Duodenal mucosa (tissue), 2 donors: ENCODE measurements around the gene TOPBP1.

ENCODE experiments used
- H3K27ac ChIP-seq: one replicate; pipeline ENCODE4 v1.7.0; 2013; ENCODE audit warnings: low read depth, low read length
- H3K27me3 ChIP-seq, 2 donors: one replicate each; pipeline ENCODE4 v1.7.0; 2013; ENCODE audit warnings: low read length in 2 of 2, control low read depth in 1 of 2; ENCODE audit not compliant: insufficient read depth in 2 of 2, control insufficient read depth in 1 of 2
- H3K36me3 ChIP-seq, 2 donors: one replicate each; pipeline ENCODE4 v1.7.0; 2013; ENCODE audit warnings: low read length in 2 of 2, control low read depth in 1 of 2; ENCODE audit not compliant: insufficient read depth in 2 of 2, control insufficient read depth in 1 of 2
- H3K4me1 ChIP-seq, 2 donors: one replicate each; pipeline ENCODE4 v1.7.0; 2013; ENCODE audit warnings: low read length in 2 of 2, control low read depth in 1 of 2; ENCODE audit not compliant: insufficient read depth in 2 of 2, control insufficient read depth in 1 of 2
- H3K4me3 ChIP-seq, 2 donors: one replicate each; pipeline ENCODE4 v1.7.0; 2013; ENCODE audit warnings: low read length in 2 of 2, low read depth in 1 of 2
- H3K9ac ChIP-seq, 2 donors: one replicate each; pipeline ENCODE4 v1.7.0; 2013; ENCODE audit warnings: low read length in 2 of 2, low read depth in 1 of 2
- H3K9me3 ChIP-seq, 2 donors: one replicate each; pipeline ENCODE4 v1.7.0; 2013; ENCODE audit warnings: low read length in 2 of 2, control low read depth in 1 of 2; ENCODE audit not compliant: control insufficient read depth in 1 of 2

TOPBP1 gene

DNA sequence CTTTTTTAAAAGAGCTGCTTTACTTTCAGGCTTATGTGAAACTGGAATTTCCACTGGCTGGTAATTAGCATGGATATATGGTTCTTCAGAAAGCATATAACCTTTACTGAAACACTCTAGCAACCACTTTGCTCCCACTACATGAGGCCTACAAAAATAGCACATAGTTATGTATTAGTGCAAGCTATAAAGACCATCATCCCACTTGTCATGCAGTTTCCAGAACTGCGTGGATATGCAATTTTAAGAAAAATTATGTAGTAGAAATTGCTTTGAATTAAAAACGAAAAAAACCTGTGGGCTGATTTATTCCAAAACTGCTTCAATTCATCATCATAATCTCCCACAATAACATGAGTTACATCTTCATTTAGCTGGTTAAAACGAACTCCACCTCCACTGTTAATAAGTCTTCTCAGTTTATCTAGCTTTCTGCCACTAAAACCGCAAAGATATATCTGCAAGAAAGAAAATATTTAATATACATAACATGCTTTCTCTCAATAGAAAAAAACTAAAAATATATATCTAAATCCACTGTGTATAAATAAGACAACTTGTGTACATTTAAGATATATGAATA is 12.2 kb downstream of the TOPBP1 start:
- Histone ChIP-seq H3K9me3 (no peaks in the 10 kb centered on the region), H3K4me3 (no peak overlapping the region), H3K27me3 (no peaks in the 10 kb centered on the region), H3K36me3 (peaks cover 11 to 54% of the 10 kb centered on the region in 2 donors), H3K4me1 (no peaks in the 10 kb centered on the region), H3K9ac (no peak overlapping the region), H3K27ac (no peak overlapping the region)

DNA sequence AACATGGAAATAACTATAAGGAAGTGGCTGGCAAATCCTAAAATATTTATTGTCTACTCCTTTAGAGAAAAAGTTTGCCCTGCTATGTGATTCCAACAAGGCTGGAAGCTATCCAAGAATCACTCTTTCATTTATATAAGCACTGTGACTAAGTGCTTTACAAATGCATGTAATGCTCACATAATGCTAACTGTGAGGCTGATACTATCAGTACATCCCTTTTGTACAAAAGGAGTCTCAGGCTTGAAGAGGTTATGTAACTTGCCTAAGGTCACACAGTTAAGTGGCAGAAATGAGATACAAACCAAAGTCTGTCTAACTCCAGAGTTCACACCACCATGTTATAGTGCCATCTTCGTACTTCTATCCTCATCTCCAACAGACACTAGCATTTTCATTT is 17.0 kb downstream of the TOPBP1 start:
- Histone ChIP-seq H3K36me3 (peaks cover 11 to 58% of the 10 kb centered on the region in 2 donors), H3K9ac (no peak overlapping the region), H3K27me3 (no peaks in the 10 kb centered on the region), H3K4me3 (no peak overlapping the region), H3K27ac (no peak overlapping the region), H3K9me3 (no peaks in the 10 kb centered on the region), H3K4me1 (no peaks in the 10 kb centered on the region)

DNA sequence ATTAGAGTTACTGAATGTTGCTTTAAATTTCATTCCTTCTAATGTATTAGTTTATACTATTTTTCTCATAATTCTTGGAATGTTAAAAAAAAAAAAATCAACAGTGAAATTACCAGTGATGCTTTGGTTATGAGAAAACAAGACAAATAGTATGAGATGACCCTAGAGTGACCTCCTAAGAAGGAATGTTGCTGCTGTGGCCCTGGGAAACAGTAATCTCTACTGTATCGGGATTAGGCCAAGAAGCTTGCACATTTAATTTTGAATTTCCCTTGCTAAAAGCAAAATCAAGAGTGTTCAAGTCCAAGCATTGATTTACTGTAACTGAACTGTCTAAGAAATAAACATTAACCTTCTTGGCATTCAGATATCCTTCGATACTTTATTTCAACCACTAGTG is 18.1 kb downstream of the TOPBP1 start:
- peaks cover 14 to 56% of the 10 kb centered on the region in 2 donors for H3K36me3 ChIP-seq
- H3K4me1 ChIP-seq, result no peaks in the 10 kb centered on the region
- no peak overlapping the region for H3K9ac ChIP-seq
- no peaks in the 10 kb centered on the region for H3K9me3 ChIP-seq
- H3K27ac ChIP-seq, result no peak overlapping the region
- H3K4me3 ChIP-seq, result no peak overlapping the region
- H3K27me3 ChIP-seq, result no peaks in the 10 kb centered on the region

DNA sequence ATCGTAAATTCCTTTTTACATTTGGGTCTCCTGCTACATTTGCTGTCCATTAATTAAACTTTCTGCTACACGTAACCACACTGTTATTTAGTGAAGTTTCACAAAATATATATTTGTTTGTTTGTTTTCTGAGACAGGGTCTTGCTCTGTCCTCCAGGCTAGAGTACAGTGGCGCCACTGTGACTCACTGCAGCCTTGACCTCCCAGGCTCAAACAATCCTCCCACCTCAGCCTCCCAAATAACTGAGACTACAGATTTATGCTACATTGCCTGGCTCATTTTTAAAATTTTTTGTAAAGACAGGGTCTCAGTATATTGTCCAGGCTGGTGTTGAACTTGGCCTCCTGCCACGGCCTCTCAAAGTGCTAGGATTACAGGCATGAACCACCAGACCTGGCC is 20.5 kb downstream of the TOPBP1 start:
- Histone ChIP-seq H3K36me3 (peaks cover 21 to 65% of the 10 kb centered on the region in 2 donors), H3K9me3 (no peaks in the 10 kb centered on the region), H3K27me3 (no peaks in the 10 kb centered on the region), H3K4me3 (no peak overlapping the region), H3K4me1 (no peaks in the 10 kb centered on the region), H3K27ac (no peak overlapping the region), H3K9ac (no peak overlapping the region)

DNA sequence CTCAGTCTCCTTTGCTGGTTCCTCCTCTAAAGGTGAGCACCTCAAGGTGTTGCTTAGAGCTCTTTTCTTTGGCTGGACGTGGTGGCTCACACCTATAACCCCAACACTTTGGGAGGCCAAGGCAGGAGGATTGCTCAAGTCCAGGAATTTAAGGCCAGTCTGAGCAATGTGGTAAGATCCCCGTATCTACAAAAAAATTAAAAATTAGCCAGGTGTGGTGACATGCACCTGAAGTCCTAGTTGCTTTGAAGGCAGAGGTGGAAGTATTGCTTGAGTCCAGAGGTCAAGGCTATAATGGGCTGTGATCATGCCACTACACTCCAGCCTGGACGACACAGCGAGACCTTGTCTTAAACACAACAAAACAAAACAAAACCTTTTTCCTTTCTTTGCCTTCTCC is 28.3 kb downstream of the TOPBP1 start:
- no peaks in the 10 kb centered on the region for H3K9me3 ChIP-seq
- no peak overlapping the region for H3K4me3 ChIP-seq
- no peaks in the 10 kb centered on the region for H3K4me1 ChIP-seq
- H3K27me3 ChIP-seq, result no peaks in the 10 kb centered on the region
- H3K9ac ChIP-seq, result no peak overlapping the region
- H3K27ac ChIP-seq, result no peak overlapping the region
- H3K36me3 ChIP-seq, result peaks cover 17 to 60% of the 10 kb centered on the region in 2 donors

DNA sequence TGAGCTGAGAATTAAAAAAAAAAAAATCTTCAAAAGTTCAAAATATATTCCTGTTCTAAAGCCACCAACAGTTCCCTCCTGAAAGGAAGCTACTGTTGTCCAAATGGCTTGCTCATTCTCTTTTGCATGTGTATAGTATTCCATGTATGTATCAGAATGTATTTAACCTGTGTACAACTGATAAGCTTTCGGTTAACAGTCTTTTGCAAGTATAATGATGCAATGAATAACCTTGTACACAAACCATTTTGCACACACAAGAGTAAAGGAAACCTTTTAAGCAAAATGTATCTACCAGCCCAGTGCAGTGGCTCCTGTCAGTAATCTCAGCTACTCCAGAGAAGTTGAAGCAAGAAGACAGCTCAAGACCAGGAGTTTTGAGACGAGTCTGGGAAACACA is 32.6 kb downstream of the TOPBP1 start:
- Histone ChIP-seq H3K27me3 (no peaks in the 10 kb centered on the region), H3K9me3 (no peaks in the 10 kb centered on the region), H3K27ac (no peak overlapping the region), H3K9ac (no peak overlapping the region), H3K4me1 (no peaks in the 10 kb centered on the region), H3K4me3 (no peak overlapping the region), H3K36me3 (peaks cover 7 to 50% of the 10 kb centered on the region in 2 donors)

DNA sequence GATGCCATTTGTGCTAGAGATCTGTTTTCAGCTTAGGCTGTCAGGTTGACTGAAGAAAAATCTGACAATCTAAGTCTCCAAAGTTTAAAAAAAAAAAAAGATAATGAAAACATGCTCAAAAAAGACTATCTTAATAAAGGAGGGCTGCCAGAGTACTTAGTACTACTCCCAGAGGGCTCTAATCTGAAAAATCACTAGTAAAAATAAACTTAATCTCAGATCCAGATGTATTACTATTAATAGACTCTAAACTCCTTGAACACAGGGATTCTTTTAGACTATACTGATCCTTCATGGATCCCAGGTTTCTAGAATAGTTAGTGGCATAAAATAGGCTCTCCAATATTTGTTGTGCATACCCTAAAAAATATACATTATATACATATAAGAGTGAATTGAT is 34.0 kb downstream of the TOPBP1 start:
- Histone ChIP-seq H3K4me3 (no peak overlapping the region), H3K4me1 (no peaks in the 10 kb centered on the region), H3K36me3 (peaks cover 11 to 48% of the 10 kb centered on the region in 2 donors), H3K9ac (no peak overlapping the region), H3K9me3 (no peaks in the 10 kb centered on the region), H3K27me3 (no peaks in the 10 kb centered on the region), H3K27ac (no peak overlapping the region)

DNA sequence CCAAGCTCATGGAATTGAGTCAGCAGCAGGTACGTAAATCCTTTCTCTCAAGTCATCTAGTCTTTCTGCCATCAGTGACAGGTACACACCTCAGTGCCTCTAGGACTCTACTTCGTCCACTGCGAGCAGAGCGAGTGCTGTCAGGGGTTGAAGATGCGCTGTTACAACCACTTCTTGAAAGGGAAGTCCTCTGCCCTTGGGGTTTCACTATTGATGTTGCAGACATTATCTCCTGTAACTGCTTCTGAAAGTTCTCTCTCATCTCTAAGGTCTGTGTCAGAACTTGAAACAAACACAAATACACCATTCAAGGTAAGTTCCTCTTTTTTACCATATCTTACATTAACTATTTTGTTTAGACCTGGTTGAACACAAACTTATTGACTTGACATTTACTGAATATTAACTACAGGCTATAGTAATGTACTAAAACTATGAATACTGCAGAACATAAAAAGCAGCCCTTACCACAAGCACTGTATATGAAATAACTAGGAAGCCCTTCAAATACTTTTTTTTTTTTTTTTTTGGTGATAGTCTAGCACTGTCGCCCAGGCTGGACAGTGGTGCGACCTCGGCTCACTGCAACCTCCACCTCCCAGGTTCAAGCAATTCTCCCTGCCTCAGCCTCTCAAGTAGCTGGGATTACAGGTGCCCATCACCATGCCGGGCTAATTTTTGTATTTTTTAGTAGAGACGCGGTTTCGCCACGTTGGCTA is 41.5 kb downstream of the TOPBP1 start:
- H3K9me3 ChIP-seq, result no peaks in the 10 kb centered on the region
- no peak overlapping the region for H3K9ac ChIP-seq
- peaks cover 18 to 34% of the 10 kb centered on the region in 2 donors for H3K36me3 ChIP-seq
- no peak overlapping the region for H3K27ac ChIP-seq
- no peak overlapping the region for H3K4me3 ChIP-seq
- no peaks in the 10 kb centered on the region for H3K27me3 ChIP-seq
- H3K4me1 ChIP-seq, result no peaks in the 10 kb centered on the region

DNA sequence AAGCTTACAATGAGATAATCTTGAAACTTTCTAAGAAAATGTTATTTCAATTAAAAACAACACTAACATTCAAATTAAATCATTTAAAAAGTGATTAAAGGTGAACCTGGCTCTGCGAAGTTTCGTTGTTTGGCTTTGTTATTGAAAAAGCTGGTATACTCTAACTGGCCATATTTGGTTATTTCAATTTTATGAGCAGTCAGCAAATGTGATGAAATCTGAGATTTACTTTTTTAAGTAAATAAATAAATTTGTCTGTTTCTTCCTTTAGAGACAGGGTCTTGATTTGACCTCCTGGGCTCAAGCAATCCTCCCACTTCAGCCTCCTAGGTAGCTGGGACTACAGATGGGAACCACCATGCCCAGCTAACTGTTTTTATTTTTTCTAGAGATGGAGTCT is 50.2 kb downstream of the TOPBP1 start:
- Histone ChIP-seq H3K4me3 (no peak overlapping the region), H3K36me3 (peaks cover 8 to 43% of the 10 kb centered on the region in 2 donors), H3K9me3 (no peaks in the 10 kb centered on the region), H3K27me3 (no peaks in the 10 kb centered on the region), H3K4me1 (no peaks in the 10 kb centered on the region), H3K27ac (no peak overlapping the region), H3K9ac (no peak overlapping the region)

DNA sequence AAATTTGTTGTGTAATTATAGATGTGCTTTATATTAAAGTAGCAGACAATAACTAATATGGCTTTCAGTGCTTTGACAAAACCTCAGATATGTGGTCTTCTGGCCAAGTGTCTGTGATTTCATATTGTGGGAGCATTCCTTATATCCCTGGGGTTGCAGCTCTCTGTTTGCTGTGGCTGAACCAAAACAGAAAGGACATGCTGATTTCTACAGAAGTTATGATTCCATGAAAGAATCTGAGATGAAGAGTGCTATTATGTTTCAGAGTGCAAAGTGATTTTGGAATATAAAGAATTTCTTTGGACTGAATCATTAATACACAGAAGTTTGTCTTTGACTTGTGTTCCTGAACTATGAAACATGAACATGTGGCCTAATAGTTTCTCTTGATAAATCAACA is 51.7 kb downstream of the TOPBP1 start:
- Histone ChIP-seq H3K27me3 (no peaks in the 10 kb centered on the region), H3K27ac (no peak overlapping the region), H3K4me3 (no peak overlapping the region), H3K36me3 (peaks cover 8 to 46% of the 10 kb centered on the region in 2 donors), H3K4me1 (no peaks in the 10 kb centered on the region), H3K9me3 (no peaks in the 10 kb centered on the region), H3K9ac (no peak overlapping the region)
